Tibial nerve (tissue), 4 donors: ENCODE data around the gene ARAF. TPM values are rescaled to one million over a fixed set of nuclear protein-coding genes. Genes with fewer than 3 reads are reported as not detected.

Experiments
- DNase-seq, 2 donors: peaks; one replicate each; pipeline ENCODE4 v3.0.0-alpha.2; 2019; ENCODE audit warnings: low spot score in 2 of 2
- H3K27ac ChIP-seq, 4 donors: fragments of 200-600 bp; sonication (generic) in 3 of 4; one replicate each; pipeline ENCODE4 v1.5.1; 2017 to 2019; ENCODE audit warnings: mild to moderate bottlenecking in 1 of 4
- H3K27me3 ChIP-seq, 2 donors: fragments of 200-600 bp; sonication (generic) in 1 of 2; one replicate each; pipeline versions ENCODE4 v1.5.1 to v1.6.0; 2017 to 2019
- H3K36me3 ChIP-seq, 3 donors: fragments of 200-600 bp; sonication (generic); one replicate each; pipeline ENCODE4 v1.5.1; 2018 to 2019
- H3K4me1 ChIP-seq, 4 donors: fragments of 200-600 bp; sonication (generic) in 3 of 4; one replicate each; pipeline ENCODE4 v1.5.1; 2017 to 2019
- H3K4me3 ChIP-seq, 4 donors: fragments of 200-600 bp; sonication (generic) in 3 of 4; one replicate each; pipeline ENCODE4 v1.5.1; 2017 to 2019; ENCODE audit warnings: mild to moderate bottlenecking in 1 of 4, moderate library complexity in 1 of 4
- H3K9me3 ChIP-seq, 4 donors: fragments of 200-600 bp; sonication (generic) in 3 of 4; one replicate each; pipeline ENCODE4 v1.5.1; 2017 to 2019
- EP300 ChIP-seq, 2 donors: sonication (generic); formaldehyde crosslinking; IDR thresholded peaks; one replicate each; pipeline ENCODE4 v1.6.1; 2017; ENCODE audit warnings: antibody characterized with exemption in 2 of 2, mild to moderate bottlenecking in 1 of 2
- POLR2A ChIP-seq, 2 donors: fragments of 450-650 bp; IDR thresholded peaks; one replicate each; pipeline ENCODE4 v1.6.1; 2017; ENCODE audit warnings: antibody characterized with exemption in 2 of 2, mild to moderate bottlenecking in 2 of 2, moderate library complexity in 2 of 2
- WGBS, 2 donors: methylation state at CpG; one replicate each; pipeline ENCODE4 v1.1.5; 2018; 5-methylcytosine and 5-hydroxymethylcytosine counted together
- total RNA-seq, 4 donors: library from RNA; depleted of rRNA; stranded (reverse); fragments of >200 nt; gene quantifications; one replicate each; pipeline ENCODE4 v1.1.0, GENCODE V29; 2016
- TF ChIP-seq, protein P1 (sequence below), 5 experiments: fragments of 200-600 bp in 3 of 5; fragments of 450-650 bp in 2 of 5; sonication (generic) in 3 of 5; IDR thresholded peaks; one replicate each; pipeline ENCODE4 v1.5.1; 2016 to 2019; ENCODE audit warnings: antibody characterized with exemption in 5 of 5, mild to moderate bottlenecking in 3 of 5, moderate library complexity in 2 of 5

ARAF gene
- total RNA-seq, 4 donors from 2014 or later = 34.1 to 61.2 (median 40.8) TPM

DNA sequence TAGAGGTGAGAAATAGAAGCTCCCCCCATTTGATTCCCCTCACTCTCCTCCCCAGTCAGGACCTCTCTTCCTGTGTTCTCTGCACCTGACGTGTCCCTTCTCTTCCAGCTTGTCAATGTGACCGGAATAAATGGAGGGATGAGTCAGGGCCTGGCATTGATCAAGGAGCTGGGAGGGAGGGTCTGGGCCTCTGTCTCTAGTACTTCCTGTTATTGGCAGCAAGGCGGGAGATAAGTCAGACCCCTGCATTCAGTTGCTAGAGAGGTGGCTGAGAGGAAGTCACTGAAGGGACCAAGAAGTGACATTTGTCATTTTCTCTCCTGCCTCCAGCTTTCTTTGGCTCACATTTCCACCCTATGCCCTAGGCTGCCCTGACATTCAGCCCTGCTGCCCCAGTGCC is 42.9 kb upstream of the ARAF start:
- 75 to 87% methylated on average over 3 of the region's 3 CpGs for WGBS, 2 donors
- no peaks in the 10 kb centered on the region for H3K36me3 ChIP-seq
- H3K4me3 ChIP-seq = no peak overlapping the region
- H3K4me1 ChIP-seq = no peaks in the 10 kb centered on the region
- peaks cover 0 to 7% (median 0%) of the 10 kb centered on the region in 4 donors for H3K9me3 ChIP-seq
- H3K27me3 ChIP-seq = no peaks in the 10 kb centered on the region
- H3K27ac ChIP-seq = no peak overlapping the region
- no peak for DNase-seq
- TF ChIP-seq POLR2A (IDR thresholded peaks at IDR 0.05) = no peak

DNA sequence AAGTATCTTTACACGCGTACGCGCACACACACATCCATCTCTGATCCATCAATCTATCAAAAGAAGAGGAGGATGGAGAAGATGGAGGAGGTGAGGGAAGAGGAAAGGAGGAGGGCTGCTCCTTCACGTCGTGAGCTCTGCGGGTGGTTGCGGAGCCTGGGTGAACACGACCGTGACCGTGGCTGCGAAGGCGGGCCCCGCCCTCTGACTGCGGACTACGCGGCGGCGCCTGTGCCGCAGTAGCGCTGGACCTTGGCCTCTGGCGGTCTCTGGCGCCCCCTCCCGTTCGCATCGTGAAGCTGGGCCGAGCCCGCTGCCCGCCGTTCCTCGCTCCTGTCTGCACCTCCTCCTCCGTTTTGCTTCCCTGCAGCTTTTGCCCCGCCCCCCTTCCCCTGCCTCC is 37.7 kb upstream of the ARAF start:
- H3K4me1 ChIP-seq = no peaks in the 10 kb centered on the region
- no peaks in the 10 kb centered on the region for H3K27me3 ChIP-seq
- DNase-seq = peak; percentile 45 to 56
- peaks cover 0 to 7% (median 0%) of the 10 kb centered on the region in 4 donors for H3K9me3 ChIP-seq
- TF ChIP-seq EP300 (IDR thresholded peaks at IDR 0.05) (peak; percentile 24 to 43), POLR2A (IDR thresholded peaks at IDR 0.05) (no peak)
- TF ChIP-seq, protein P1, sequence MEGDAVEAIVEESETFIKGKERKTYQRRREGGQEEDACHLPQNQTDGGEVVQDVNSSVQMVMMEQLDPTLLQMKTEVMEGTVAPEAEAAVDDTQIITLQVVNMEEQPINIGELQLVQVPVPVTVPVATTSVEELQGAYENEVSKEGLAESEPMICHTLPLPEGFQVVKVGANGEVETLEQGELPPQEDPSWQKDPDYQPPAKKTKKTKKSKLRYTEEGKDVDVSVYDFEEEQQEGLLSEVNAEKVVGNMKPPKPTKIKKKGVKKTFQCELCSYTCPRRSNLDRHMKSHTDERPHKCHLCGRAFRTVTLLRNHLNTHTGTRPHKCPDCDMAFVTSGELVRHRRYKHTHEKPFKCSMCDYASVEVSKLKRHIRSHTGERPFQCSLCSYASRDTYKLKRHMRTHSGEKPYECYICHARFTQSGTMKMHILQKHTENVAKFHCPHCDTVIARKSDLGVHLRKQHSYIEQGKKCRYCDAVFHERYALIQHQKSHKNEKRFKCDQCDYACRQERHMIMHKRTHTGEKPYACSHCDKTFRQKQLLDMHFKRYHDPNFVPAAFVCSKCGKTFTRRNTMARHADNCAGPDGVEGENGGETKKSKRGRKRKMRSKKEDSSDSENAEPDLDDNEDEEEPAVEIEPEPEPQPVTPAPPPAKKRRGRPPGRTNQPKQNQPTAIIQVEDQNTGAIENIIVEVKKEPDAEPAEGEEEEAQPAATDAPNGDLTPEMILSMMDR (IDR thresholded peaks at IDR 0.05) = peak; percentile 75 to 89 (median 80)
- no peaks in the 10 kb centered on the region for H3K36me3 ChIP-seq
- peak overlapping the region in 2 of 4 donors; percentile 26 to 56 for H3K27ac ChIP-seq
- peak overlapping the region; percentile 32 to 58 (median 51) for H3K4me3 ChIP-seq
- WGBS, 2 donors = 5 to 26% methylated on average over 12 to 33 of the region's 33 CpGs

DNA sequence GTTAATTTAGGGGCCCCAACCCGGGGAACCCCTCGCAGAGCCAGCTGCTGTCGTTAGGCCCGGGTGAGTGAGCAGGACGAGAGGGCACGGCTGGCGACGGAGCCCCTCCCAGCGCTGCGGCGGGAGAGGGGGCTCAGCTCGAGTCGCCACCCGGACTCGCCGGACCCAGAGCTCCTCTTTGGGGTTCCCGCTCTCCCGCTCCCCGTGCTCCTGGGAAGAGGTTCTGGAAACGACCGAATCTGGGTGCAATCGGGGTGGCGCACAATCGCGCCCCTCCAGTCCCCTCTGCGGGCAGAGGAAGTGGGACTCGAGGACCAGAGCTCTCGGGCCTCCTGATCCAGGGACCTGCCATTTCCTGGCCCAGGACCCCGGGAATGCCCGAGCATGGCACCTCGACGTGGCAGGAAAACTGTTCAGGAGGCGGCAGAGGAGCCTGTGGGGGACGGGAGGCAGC is 37.3 kb upstream of the ARAF start:
- Histone ChIP-seq H3K27ac (peak overlapping the region in 2 of 4 donors; percentile 26 to 56), H3K4me1 (no peaks in the 10 kb centered on the region), H3K4me3 (peak overlapping the region; percentile 32 to 58 (median 51)), H3K27me3 (no peaks in the 10 kb centered on the region), H3K36me3 (no peaks in the 10 kb centered on the region), H3K9me3 (peaks cover 0 to 7% (median 0%) of the 10 kb centered on the region in 4 donors)
- WGBS, 2 donors = 54% methylated on average over 34 of the region's 34 CpGs; no CpG with 5 or more reads in 1 of the 2 donors
- TF ChIP-seq EP300 (IDR thresholded peaks at IDR 0.05) = no peak
- TF ChIP-seq, protein P1 (IDR thresholded peaks at IDR 0.05) = no peak
- DNase-seq = no peak

DNA sequence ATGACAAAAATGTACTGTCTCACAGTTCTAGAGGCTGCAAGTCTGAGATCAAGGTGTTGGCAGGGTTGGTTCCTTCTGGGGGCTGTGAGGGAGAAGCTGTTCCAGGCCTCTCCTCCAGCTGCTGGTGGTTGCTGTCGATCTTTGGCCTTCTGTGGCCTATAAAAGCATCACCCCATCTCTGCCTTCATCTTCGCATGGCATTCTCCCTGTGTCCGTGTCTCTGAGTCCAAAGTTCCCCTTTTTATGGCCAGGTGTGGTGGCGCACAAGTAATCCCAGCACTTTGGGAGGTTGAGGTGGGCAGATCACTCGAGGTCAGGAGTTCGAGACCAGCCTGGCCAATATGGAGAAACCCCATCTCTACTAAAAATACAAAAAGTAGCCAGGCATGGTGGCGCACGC is 31.5 kb upstream of the ARAF start:
- Histone ChIP-seq H3K36me3 (no peaks in the 10 kb centered on the region), H3K27me3 (no peaks in the 10 kb centered on the region), H3K4me3 (no peak overlapping the region), H3K27ac (no peak overlapping the region), H3K9me3 (no peaks in the 10 kb centered on the region), H3K4me1 (no peaks in the 10 kb centered on the region)
- no peak for TF ChIP-seq POLR2A (IDR thresholded peaks at IDR 0.05)
- TF ChIP-seq, protein P1 (IDR thresholded peaks at IDR 0.05) = no peak
- no peak for TF ChIP-seq EP300 (IDR thresholded peaks at IDR 0.05)
- 73 to 93% methylated on average over 8 of the region's 8 CpGs for WGBS, 2 donors
- no peak for DNase-seq

DNA sequence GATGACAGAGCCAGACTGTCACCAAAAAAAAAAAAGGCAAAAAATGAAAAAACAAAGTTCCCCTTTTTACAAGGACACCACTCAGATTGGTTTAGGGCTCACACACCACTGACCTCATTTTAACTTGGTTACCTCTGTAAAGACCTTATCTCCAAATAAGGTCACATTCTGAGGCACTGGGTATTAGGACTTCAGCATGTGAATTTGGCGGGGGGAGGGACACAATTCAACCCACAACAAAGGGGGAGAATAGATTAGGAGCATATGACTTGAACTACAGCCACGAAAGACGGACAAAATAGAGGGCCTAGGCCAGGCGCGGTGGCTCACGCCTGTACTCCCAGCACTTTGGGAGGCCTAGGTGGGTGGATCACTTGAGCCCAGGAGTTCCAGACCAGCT is 31.0 kb upstream of the ARAF start:
- no peaks in the 10 kb centered on the region for H3K36me3 ChIP-seq
- 87 to 92% methylated on average over 6 of the region's 6 CpGs for WGBS, 2 donors
- no peak overlapping the region for H3K4me3 ChIP-seq
- DNase-seq = no peak
- H3K4me1 ChIP-seq = no peaks in the 10 kb centered on the region
- H3K27ac ChIP-seq = no peak overlapping the region
- TF ChIP-seq POLR2A (IDR thresholded peaks at IDR 0.05) (no peak), EP300 (IDR thresholded peaks at IDR 0.05) (no peak)
- TF ChIP-seq, protein P1 (IDR thresholded peaks at IDR 0.05) = no peak
- no peaks in the 10 kb centered on the region for H3K9me3 ChIP-seq
- H3K27me3 ChIP-seq = no peaks in the 10 kb centered on the region

DNA sequence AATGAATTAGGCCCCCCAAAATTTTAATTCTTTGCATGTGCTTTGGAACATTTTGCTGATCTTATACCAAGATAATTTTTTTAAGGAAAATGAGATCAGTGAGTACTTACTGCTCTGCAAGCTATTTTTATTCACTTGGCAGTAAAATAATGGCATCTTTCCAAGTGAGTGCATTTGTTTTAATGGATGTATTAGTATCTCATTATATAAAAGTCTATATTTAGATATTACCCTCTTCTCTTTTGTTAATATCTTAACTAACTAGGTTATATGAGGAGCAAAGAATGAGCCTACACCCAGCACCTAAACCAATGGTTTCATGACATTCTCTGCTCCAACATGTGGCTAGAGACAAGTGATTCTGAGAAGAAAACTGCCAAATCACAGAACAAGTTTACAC is 21.1 kb upstream of the ARAF start:
- Histone ChIP-seq H3K9me3 (no peaks in the 10 kb centered on the region), H3K27me3 (no peaks in the 10 kb centered on the region), H3K36me3 (no peaks in the 10 kb centered on the region), H3K27ac (peak overlapping the region in 3 of 4 donors; percentile 57 to 87 (median 87)), H3K4me3 (no peak overlapping the region), H3K4me1 (peaks cover 0 to 13% (median 0%) of the 10 kb centered on the region in 4 donors)
- DNase-seq = no peak
- TF ChIP-seq POLR2A (IDR thresholded peaks at IDR 0.05) = no peak
- TF ChIP-seq, protein P1 (IDR thresholded peaks at IDR 0.05) = no peak
- no peak for TF ChIP-seq EP300 (IDR thresholded peaks at IDR 0.05)
